OCI-LY1 (cell line): ENCODE data around the gene ESYT2.

Experiments
- CTCF ChIP-seq: fragments of 200-600 bp; sonication (generic), shearing (Covaris generic); IDR thresholded peaks from 2 replicates; pipeline ENCODE4 v1.5.1; 2017; ENCODE audit warnings: mild to moderate bottlenecking, antibody characterized with exemption, low read length, moderate library complexity, mixed read lengths
- EZH2 ChIP-seq: fragments of 200-600 bp; sonication (generic), shearing (Covaris generic); IDR thresholded peaks from 2 replicates; pipeline ENCODE4 v1.8.0; 2017; ENCODE audit warnings: borderline replicate concordance, mixed run types, mild to moderate bottlenecking, antibody characterized with exemption, low read length, moderate library complexity, mixed read lengths

DNA sequence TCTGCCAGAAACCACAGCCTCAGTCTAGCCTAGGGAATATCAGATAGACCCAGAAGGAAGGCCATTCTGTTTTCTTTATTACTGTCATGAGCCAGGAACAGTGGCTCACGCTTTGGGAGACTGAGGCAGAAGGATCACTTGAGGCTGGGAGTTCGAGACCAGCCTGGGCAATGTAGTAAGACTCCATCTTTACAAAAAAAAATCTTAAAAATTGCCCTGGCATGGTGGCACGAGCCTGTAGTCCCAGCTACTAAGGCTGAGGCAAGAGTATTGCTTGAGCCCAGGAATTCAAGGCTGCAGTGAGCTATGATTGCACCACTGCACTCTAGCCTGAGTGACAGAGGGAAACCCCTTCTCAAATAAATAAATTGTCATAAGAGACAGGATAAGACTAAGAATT, 3.7 kb upstream of the ESYT2 start:
- no peak for TF ChIP-seq CTCF
- no peak for TF ChIP-seq EZH2
